ENCODE results near the gene FRMPD2.

- TF ChIP-seq POLR2AphosphoS5 (IDR thresholded peaks at IDR 0.05) (no peak), EZH2 (IDR thresholded peaks at IDR 0.05; ENCODE audit: borderline replicate concordance, insufficient read depth, low read length, poor library complexity, severe bottlenecking) (no peak), TAF1 (IDR thresholded peaks at IDR 0.05; ENCODE audit: low read depth) (no peak), RAD21 (conservative IDR thresholded peaks at IDR 0.05) (no peak), CTCF (IDR thresholded peaks at IDR 0.05; ENCODE audit: poor library complexity, severe bottlenecking) (no peak), SMC3 (conservative IDR thresholded peaks at IDR 0.05; ENCODE audit: poor library complexity) (no peak), EP300 (conservative IDR thresholded peaks at IDR 0.05; ENCODE audit: poor library complexity, severe bottlenecking) (no peak), REST (IDR thresholded peaks at IDR 0.05; ENCODE audit: borderline replicate concordance) (no peak), MXI1 (conservative IDR thresholded peaks at IDR 0.05; ENCODE audit: poor library complexity, severe bottlenecking) (no peak)
Measured at GRCh38 chr10:48241332-48241731, 33.2 kb downstream of the FRMPD2 start.
